WTC11 (cell line): ENCODE data around the gene SNX22. TPM values are rescaled to one million over a fixed set of nuclear protein-coding genes. Genes with fewer than 3 reads are reported as not detected.

Experiments
- ATAC-seq: fragments of 200-7000 bp; cut with Tn5 transposase; 2 replicates; pipeline ENCODE4 v1.10.0; 2021; ENCODE audit warnings: mild to moderate bottlenecking, moderate library complexity
- CTCF ChIA-PET: fragments of 300-600 bp; sonication (Branson Sonifier 250); formaldehyde crosslinking; loops from one replicate; lab custom pipeline; 2021; ENCODE audit warnings: antibody characterized with exemption; lab: Charles Lee
- POLR2A ChIA-PET: fragments of 350-600 bp; sonication (Branson Sonifier 250); formaldehyde crosslinking; loops from one replicate; lab custom pipeline; 2021; ENCODE audit warnings: antibody characterized with exemption; lab: Charles Lee
- DNase-seq: peaks from one replicate; pipeline ENCODE4 v3.0.0; 2021; ENCODE audit warnings: low spot score
- H3K27ac Mint-ChIP-seq: 2 replicates; pipeline ENCODE4 v1.8.0; 2021; ENCODE audit warnings: mixed read lengths
- H3K27me3 Mint-ChIP-seq: 2 replicates; pipeline ENCODE4 v1.8.0; 2021; ENCODE audit warnings: low read depth, mild to moderate bottlenecking, moderate library complexity, mixed read lengths
- H3K36me3 Mint-ChIP-seq: 2 replicates; pipeline ENCODE4 v1.8.0; 2021; ENCODE audit warnings: mixed read lengths
- H3K4me1 Mint-ChIP-seq: 2 replicates; pipeline ENCODE4 v1.8.0; 2022; ENCODE audit warnings: mixed read lengths
- H3K4me3 Mint-ChIP-seq: 2 replicates; pipeline ENCODE4 v1.8.0; 2021; ENCODE audit warnings: mild to moderate bottlenecking, moderate library complexity, mixed read lengths
- H3K9me3 Mint-ChIP-seq: 2 replicates; pipeline ENCODE4 v1.8.0; 2021; ENCODE audit warnings: mixed read lengths
- ATF1 ChIP-seq: sonication (generic); formaldehyde crosslinking; IDR thresholded peaks from 2 replicates; pipeline ENCODE4 v1.8.1; 2023; ENCODE audit warnings: mild to moderate bottlenecking, moderate library complexity, missing genetic modification reagents
- ATF3 ChIP-seq: sonication (generic); formaldehyde crosslinking; conservative IDR thresholded peaks from 2 replicates; pipeline ENCODE4 v1.8.1; 2022; ENCODE audit warnings: mild to moderate bottlenecking, missing genetic modification reagents
- CREB1 ChIP-seq: sonication (generic); formaldehyde crosslinking; IDR thresholded peaks from 2 replicates; pipeline ENCODE4 v1.8.0; 2023; ENCODE audit warnings: mild to moderate bottlenecking, missing genetic modification reagents
- IRF2 ChIP-seq: sonication (generic); formaldehyde crosslinking; IDR thresholded peaks from 2 replicates; pipeline ENCODE4 v1.8.0; 2022; ENCODE audit warnings: low read depth, missing genetic modification reagents, borderline replicate concordance
- JUN ChIP-seq: sonication (generic); formaldehyde crosslinking; IDR thresholded peaks from 2 replicates; pipeline ENCODE4 v1.8.0; 2023; ENCODE audit warnings: mild to moderate bottlenecking, missing genetic modification reagents
- MYBL2 ChIP-seq: sonication (generic); formaldehyde crosslinking; IDR thresholded peaks from 2 replicates; pipeline ENCODE4 v1.8.1; 2023; ENCODE audit warnings: mild to moderate bottlenecking, moderate library complexity, missing genetic modification reagents
- NR3C1 ChIP-seq: sonication (generic); formaldehyde crosslinking; conservative IDR thresholded peaks from 2 replicates; pipeline ENCODE4 v1.8.1; 2023; ENCODE audit warnings: low read depth, mild to moderate bottlenecking, missing genetic modification reagents
- PRRX2 ChIP-seq: fragments of 250-450 bp; sonication (Bioruptor Pico); IDR thresholded peaks from 2 replicates; pipeline ENCODE4 v1.8.0; 2021; ENCODE audit warnings: mild to moderate bottlenecking
- RELA ChIP-seq: sonication (generic); formaldehyde crosslinking; IDR thresholded peaks from 2 replicates; pipeline ENCODE4 v1.8.1; 2022; ENCODE audit warnings: missing genetic modification reagents, mild to moderate bottlenecking, borderline replicate concordance
- RORB ChIP-seq: fragments of 250-450 bp; sonication (Bioruptor Pico); IDR thresholded peaks from 2 replicates; pipeline ENCODE4 v1.9.0; 2021; ENCODE audit warnings: mild to moderate bottlenecking
- SMAD3 ChIP-seq: sonication (generic); formaldehyde crosslinking; IDR thresholded peaks from 2 replicates; pipeline ENCODE4 v1.8.0; 2022; ENCODE audit warnings: missing genetic modification reagents, mild to moderate bottlenecking, borderline replicate concordance
- TP53 ChIP-seq: sonication (generic); formaldehyde crosslinking; IDR thresholded peaks from 2 replicates; pipeline ENCODE4 v1.8.1; 2023; ENCODE audit warnings: mild to moderate bottlenecking, missing genetic modification reagents
- ZNF219 ChIP-seq: sonication (generic); formaldehyde crosslinking; IDR thresholded peaks from 2 replicates; pipeline ENCODE4 v1.8.0; 2023; ENCODE audit warnings: missing genetic modification reagents, mild to moderate bottlenecking, borderline replicate concordance
- total RNA-seq: library from RNA; stranded (reverse); gene quantifications from 3 replicates; pipeline ENCODE4 v1.2.3, GENCODE V29; 2021
- TF ChIP-seq, protein P1 (sequence below): fragments of 250-450 bp; sonication (Bioruptor Pico); IDR thresholded peaks from 2 replicates; pipeline ENCODE4 v1.9.0; 2021; ENCODE audit warnings: mild to moderate bottlenecking, borderline replicate concordance

Gene SNX22
- total RNA-seq, 1 experiment from 2014 or later = 5.9 TPM

- TF ChIP-seq, protein P1, sequence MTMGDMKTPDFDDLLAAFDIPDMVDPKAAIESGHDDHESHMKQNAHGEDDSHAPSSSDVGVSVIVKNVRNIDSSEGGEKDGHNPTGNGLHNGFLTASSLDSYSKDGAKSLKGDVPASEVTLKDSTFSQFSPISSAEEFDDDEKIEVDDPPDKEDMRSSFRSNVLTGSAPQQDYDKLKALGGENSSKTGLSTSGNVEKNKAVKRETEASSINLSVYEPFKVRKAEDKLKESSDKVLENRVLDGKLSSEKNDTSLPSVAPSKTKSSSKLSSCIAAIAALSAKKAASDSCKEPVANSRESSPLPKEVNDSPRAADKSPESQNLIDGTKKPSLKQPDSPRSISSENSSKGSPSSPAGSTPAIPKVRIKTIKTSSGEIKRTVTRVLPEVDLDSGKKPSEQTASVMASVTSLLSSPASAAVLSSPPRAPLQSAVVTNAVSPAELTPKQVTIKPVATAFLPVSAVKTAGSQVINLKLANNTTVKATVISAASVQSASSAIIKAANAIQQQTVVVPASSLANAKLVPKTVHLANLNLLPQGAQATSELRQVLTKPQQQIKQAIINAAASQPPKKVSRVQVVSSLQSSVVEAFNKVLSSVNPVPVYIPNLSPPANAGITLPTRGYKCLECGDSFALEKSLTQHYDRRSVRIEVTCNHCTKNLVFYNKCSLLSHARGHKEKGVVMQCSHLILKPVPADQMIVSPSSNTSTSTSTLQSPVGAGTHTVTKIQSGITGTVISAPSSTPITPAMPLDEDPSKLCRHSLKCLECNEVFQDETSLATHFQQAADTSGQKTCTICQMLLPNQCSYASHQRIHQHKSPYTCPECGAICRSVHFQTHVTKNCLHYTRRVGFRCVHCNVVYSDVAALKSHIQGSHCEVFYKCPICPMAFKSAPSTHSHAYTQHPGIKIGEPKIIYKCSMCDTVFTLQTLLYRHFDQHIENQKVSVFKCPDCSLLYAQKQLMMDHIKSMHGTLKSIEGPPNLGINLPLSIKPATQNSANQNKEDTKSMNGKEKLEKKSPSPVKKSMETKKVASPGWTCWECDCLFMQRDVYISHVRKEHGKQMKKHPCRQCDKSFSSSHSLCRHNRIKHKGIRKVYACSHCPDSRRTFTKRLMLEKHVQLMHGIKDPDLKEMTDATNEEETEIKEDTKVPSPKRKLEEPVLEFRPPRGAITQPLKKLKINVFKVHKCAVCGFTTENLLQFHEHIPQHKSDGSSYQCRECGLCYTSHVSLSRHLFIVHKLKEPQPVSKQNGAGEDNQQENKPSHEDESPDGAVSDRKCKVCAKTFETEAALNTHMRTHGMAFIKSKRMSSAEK = no peak
- TF ChIP-seq CREB1 (CRISPR knock-in tag) = no peak
- TF ChIP-seq, all 79 proteins: peak for 2
Measured at GRCh38 chr15:64137226-64137833, 14.2 kb upstream of the SNX22 start (continued).

DNA sequence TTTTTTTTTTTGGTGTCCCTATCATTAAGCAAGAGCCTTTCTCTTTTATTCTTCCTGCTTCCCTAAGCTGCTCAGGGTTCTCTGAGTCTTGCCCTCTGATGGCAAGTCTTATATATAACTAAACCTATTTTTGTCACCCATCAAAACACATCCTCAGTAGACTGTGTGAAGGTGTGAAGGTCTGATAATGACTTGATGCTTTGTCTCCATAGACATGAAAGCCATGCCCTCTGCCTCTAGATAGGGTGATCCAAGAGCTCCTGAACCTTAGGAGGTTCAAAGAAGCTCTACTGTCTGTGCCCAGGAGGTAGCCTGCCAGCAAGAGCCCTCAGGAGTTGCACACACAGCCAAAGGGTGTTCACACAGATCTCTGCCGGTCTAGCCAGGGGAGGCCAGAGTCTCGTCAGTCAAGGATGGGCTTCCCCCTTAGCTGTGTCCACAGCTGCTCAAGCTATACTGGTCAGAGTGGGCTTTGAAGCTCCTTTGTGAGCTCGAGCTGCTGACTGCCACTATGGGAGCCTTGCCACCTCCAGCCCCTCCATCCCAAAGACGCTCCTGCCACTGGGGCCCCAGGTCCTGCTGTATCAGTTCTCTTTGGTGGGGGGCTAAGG, 13.1 kb upstream of the SNX22 start:
- CTCF ChIA-PET = interaction anchor here (0.6 to 2.8 kb wide), 3 partner anchors 11 to 699 kb away, joined by 6 to 25 read pairs (median 15); no protein-coding TSS in a partner anchor
- Mint-ChIP-seq H3K27ac (no peak overlapping the region), H3K27me3 (no peaks in the 10 kb centered on the region), H3K9me3 (no peaks in the 10 kb centered on the region), H3K4me1 (no peaks in the 10 kb centered on the region), H3K36me3 (peaks cover 28% of the 10 kb centered on the region), H3K4me3 (no peak overlapping the region)
- POLR2A ChIA-PET = interaction anchor here (1.0 kb wide), 1 partner anchor 15 kb away, joined by 3 read pairs; no protein-coding TSS in a partner anchor
- ATAC-seq (no peak), DNase-seq (no peak)
- TF ChIP-seq RORB (CRISPR knock-in tag) (no peak), ZNF219 (CRISPR knock-in tag) (no peak)

- Mint-ChIP-seq H3K4me3 (no peak overlapping the region), H3K9me3 (no peaks in the 10 kb centered on the region), H3K27ac (no peak overlapping the region), H3K36me3 (peaks cover 7% of the 10 kb centered on the region), H3K4me1 (no peaks in the 10 kb centered on the region), H3K27me3 (no peaks in the 10 kb centered on the region)
- DNase-seq = no peak
- POLR2A ChIA-PET = no interaction called here
- no peak for ATAC-seq
- no peak for TF ChIP-seq ATF1 (CRISPR knock-in tag)
- TF ChIP-seq TP53 = no peak
- TF ChIP-seq IRF2 = no peak
- TF ChIP-seq, protein P1 = no peak
- no peak for TF ChIP-seq NR3C1 (CRISPR knock-in tag)
- TF ChIP-seq ATF3 (CRISPR knock-in tag) = no peak
- TF ChIP-seq ZNF219 (CRISPR knock-in tag) = no peak
- no peak for TF ChIP-seq SMAD3
- no peak for TF ChIP-seq PRRX2
- TF ChIP-seq JUN (CRISPR knock-in tag) = no peak
- no peak for TF ChIP-seq MYBL2
- no peak for TF ChIP-seq RELA (CRISPR knock-in tag)
- CTCF ChIA-PET = interaction anchor here (4.9 kb wide), 1 partner anchor 12 kb away, joined by 39 read pairs; no protein-coding TSS in a partner anchor
Measured at GRCh38 chr15:64141798-64142512, 9.6 kb upstream of the SNX22 start.
